ENCODE measurements around the gene TUBB1.

Gene TUBB1

DNA sequence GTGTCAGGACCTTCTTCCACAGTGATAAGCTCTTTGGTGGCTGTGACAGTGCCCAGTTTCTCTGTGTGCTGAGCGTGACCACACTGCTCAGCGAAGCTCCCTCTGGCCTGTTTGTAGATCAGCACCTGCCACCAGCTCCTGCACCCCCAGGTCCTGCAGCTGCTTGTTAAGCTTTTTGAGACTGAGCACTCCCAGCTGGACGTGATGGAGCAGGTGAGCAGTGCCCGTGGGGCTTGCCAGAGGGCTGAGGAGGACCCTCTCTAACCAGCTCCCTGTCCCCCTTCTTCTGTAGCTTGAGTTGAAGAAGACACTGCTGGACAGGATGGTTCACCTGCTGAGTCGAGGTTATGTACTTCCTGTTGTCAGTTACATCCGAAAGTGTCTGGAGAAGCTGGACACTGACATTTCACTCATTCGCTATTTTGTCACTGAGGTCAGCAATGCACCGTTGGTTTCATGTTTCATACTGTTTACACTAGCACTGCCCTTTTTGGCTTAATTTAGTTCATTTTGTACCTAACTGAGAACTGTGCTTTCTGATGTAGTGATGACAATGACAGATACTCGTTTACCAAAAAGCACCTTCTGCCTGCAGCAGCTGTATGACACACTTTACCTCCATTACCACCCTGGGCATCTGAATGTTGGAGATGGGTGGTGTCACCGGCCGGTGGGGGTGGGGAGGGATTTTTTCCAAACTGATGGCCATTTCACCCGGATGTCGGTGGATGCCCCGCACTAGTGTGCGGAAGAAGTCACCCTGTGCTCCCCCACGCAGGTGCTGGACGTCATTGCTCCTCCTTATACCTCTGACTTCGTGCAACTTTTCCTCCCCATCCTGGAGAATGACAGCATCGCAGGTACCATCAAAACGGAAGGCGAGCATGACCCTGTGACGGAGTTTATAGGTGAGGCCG is 25.6 kb upstream of the TUBB1 start:
- H3K4me1 ChIP-seq (ENCODE audit: control insufficient read depth, insufficient read depth, low read length) = no peaks in the 10 kb centered on the region
- no peak overlapping the region for H3K4me3 ChIP-seq (ENCODE audit: low read depth, low read length)
- ChIA-PET CTCF (interaction anchor here (0.7 kb wide), 1 partner anchor 759 kb away, joined by 3 read pairs; no protein-coding TSS in a partner anchor), POLR2A (interaction anchor here (0.6 to 2.0 kb wide), 2 partner anchors 38 to 513 kb away, joined by 6 to 7 read pairs; partner anchors contain the start of gene ATP5F1E)
- H3K9me3 ChIP-seq (ENCODE audit: control insufficient read depth, insufficient read depth, low read depth, low read length) = no peaks in the 10 kb centered on the region
- no peak for TF ChIP-seq ZNF221 (tag by site-specific recombination; IDR thresholded peaks at IDR 0.05; ENCODE audit: borderline replicate concordance)
- TF ChIP-seq, protein P1, sequence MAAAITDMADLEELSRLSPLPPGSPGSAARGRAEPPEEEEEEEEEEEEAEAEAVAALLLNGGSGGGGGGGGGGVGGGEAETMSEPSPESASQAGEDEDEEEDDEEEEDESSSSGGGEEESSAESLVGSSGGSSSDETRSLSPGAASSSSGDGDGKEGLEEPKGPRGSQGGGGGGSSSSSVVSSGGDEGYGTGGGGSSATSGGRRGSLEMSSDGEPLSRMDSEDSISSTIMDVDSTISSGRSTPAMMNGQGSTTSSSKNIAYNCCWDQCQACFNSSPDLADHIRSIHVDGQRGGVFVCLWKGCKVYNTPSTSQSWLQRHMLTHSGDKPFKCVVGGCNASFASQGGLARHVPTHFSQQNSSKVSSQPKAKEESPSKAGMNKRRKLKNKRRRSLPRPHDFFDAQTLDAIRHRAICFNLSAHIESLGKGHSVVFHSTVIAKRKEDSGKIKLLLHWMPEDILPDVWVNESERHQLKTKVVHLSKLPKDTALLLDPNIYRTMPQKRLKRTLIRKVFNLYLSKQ (tag by site-specific recombination; IDR thresholded peaks at IDR 0.05; ENCODE audit: borderline replicate concordance) = no peak
- no peak for TF ChIP-seq ZNF202 (tag by site-specific recombination; IDR thresholded peaks at IDR 0.05; ENCODE audit: borderline replicate concordance)
- TF ChIP-seq GLIS2 (tag by site-specific recombination; IDR thresholded peaks at IDR 0.05) = no peak
- TF ChIP-seq, protein P2, sequence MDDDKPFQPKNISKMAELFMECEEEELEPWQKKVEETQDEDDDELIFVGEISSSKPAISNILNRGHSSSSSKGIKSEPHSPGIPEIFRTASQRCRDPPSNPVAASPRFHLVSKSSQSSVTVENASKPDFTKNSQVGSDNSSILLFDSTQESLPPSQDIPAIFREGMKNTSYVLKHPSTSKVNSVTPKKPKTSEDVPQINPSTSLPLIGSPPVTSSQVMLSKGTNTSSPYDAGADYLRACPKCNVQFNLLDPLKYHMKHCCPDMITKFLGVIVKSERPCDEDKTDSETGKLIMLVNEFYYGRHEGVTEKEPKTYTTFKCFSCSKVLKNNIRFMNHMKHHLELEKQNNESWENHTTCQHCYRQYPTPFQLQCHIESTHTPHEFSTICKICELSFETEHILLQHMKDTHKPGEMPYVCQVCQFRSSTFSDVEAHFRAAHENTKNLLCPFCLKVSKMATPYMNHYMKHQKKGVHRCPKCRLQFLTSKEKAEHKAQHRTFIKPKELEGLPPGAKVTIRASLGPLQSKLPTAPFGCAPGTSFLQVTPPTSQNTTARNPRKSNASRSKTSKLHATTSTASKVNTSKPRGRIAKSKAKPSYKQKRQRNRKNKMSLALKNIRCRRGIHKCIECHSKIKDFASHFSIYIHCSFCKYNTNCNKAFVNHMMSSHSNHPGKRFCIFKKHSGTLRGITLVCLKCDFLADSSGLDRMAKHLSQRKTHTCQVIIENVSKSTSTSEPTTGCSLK (tag by site-specific recombination; IDR thresholded peaks at IDR 0.05) = no peak
- no peak for TF ChIP-seq BCL11B (tag by site-specific recombination; IDR thresholded peaks at IDR 0.05; ENCODE audit: low read depth)
- peaks cover 27 to 92% of the 10 kb centered on the region in 2 experiments for H3K36me3 ChIP-seq (ENCODE audit: control insufficient read depth in 2 of 2, insufficient read depth in 1 of 2, low read length in 2 of 2)
- H3K27ac ChIP-seq (ENCODE audit: extremely low read depth, low read depth, low read length) = no peak overlapping the region

DNA sequence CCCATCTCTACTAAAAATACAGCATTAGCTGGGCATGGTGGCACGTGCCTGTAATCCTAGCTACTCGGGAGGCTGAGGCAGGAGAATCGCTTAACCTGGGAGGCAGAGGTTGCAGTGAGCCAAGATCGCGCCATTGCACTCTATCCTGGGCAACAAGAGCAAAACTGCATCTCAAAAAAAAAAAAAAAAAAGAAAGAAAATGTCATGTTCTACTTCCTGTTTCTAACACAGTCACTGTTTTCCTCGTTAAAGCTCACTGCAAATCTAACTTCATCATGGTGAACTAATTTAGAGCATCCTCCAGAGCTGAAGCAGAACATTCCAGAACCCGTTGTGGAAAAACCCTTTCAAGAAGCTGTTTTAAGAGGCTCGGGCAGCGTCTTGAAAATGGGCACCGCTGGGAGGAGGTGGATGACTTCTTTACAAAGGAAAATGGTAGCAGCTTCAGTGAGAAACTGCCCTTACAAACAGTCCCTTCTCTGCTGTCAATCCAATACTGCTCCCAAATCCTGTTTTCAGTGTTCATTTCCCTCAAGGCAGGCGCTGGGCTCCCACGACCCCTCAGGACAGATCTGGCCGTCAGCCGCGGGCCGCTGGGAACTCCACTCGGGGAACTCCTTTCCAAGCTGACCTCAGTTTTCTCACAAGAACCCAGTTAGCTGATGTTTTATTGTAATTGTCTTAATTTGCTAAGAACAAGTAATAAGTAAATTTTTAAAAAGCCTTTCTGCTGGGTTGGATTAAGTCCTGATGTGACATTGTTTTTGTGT is 24.7 kb upstream of the TUBB1 start:
- CTCF ChIA-PET = no interaction called here
- TF ChIP-seq ZNF112 (tag by site-specific recombination; IDR thresholded peaks at IDR 0.05) = no peak
- no peak for TF ChIP-seq ZNF776 (tag by site-specific recombination; IDR thresholded peaks at IDR 0.05; ENCODE audit: borderline replicate concordance)
- TF ChIP-seq, protein P3, sequence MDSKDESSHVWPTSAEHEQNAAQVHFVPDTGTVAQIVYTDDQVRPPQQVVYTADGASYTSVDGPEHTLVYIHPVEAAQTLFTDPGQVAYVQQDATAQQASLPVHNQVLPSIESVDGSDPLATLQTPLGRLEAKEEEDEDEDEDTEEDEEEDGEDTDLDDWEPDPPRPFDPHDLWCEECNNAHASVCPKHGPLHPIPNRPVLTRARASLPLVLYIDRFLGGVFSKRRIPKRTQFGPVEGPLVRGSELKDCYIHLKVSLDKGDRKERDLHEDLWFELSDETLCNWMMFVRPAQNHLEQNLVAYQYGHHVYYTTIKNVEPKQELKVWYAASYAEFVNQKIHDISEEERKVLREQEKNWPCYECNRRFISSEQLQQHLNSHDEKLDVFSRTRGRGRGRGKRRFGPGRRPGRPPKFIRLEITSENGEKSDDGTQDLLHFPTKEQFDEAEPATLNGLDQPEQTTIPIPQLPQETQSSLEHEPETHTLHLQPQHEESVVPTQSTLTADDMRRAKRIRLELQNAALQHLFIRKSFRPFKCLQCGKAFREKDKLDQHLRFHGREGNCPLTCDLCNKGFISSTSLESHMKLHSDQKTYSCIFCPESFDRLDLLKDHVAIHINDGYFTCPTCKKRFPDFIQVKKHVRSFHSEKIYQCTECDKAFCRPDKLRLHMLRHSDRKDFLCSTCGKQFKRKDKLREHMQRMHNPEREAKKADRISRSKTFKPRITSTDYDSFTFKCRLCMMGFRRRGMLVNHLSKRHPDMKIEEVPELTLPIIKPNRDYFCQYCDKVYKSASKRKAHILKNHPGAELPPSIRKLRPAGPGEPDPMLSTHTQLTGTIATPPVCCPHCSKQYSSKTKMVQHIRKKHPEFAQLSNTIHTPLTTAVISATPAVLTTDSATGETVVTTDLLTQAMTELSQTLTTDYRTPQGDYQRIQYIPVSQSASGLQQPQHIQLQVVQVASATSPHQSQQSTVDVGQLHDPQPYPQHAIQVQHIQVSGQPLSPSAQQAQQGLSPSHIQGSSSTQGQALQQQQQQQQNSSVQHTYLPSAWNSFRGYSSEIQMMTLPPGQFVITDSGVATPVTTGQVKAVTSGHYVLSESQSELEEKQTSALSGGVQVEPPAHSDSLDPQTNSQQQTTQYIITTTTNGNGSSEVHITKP (tag by site-specific recombination; IDR thresholded peaks at IDR 0.05) = no peak
- TF ChIP-seq WT1 (tag by site-specific recombination; IDR thresholded peaks at IDR 0.05) = no peak
- TF ChIP-seq, protein P4, sequence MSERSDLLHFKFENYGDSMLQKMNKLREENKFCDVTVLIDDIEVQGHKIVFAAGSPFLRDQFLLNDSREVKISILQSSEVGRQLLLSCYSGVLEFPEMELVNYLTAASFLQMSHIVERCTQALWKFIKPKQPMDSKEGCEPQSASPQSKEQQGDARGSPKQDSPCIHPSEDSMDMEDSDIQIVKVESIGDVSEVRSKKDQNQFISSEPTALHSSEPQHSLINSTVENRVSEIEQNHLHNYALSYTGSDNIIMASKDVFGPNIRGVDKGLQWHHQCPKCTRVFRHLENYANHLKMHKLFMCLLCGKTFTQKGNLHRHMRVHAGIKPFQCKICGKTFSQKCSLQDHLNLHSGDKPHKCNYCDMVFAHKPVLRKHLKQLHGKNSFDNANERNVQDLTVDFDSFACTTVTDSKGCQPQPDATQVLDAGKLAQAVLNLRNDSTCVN (tag by site-specific recombination; optimal IDR thresholded peaks at IDR 0.05) = no peak
- TF ChIP-seq, protein P5, sequence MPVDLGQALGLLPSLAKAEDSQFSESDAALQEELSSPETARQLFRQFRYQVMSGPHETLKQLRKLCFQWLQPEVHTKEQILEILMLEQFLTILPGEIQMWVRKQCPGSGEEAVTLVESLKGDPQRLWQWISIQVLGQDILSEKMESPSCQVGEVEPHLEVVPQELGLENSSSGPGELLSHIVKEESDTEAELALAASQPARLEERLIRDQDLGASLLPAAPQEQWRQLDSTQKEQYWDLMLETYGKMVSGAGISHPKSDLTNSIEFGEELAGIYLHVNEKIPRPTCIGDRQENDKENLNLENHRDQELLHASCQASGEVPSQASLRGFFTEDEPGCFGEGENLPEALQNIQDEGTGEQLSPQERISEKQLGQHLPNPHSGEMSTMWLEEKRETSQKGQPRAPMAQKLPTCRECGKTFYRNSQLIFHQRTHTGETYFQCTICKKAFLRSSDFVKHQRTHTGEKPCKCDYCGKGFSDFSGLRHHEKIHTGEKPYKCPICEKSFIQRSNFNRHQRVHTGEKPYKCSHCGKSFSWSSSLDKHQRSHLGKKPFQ (tag by site-specific recombination; IDR thresholded peaks at IDR 0.05) = no peak
- no peak for TF ChIP-seq EGR2 (tag by site-specific recombination; IDR thresholded peaks at IDR 0.05; ENCODE audit: low read depth)
- no peak for TF ChIP-seq ZNF548 (tag by site-specific recombination; IDR thresholded peaks at IDR 0.05)
- TF ChIP-seq ZNF184 (tag by site-specific recombination; IDR thresholded peaks at IDR 0.05) = no peak
- no peak for TF ChIP-seq ZNF133 (tag by site-specific recombination; IDR thresholded peaks at IDR 0.05)
- TF ChIP-seq ZIC2 (tag by site-specific recombination; IDR thresholded peaks at IDR 0.05) = no peak
- TF ChIP-seq, protein P6, sequence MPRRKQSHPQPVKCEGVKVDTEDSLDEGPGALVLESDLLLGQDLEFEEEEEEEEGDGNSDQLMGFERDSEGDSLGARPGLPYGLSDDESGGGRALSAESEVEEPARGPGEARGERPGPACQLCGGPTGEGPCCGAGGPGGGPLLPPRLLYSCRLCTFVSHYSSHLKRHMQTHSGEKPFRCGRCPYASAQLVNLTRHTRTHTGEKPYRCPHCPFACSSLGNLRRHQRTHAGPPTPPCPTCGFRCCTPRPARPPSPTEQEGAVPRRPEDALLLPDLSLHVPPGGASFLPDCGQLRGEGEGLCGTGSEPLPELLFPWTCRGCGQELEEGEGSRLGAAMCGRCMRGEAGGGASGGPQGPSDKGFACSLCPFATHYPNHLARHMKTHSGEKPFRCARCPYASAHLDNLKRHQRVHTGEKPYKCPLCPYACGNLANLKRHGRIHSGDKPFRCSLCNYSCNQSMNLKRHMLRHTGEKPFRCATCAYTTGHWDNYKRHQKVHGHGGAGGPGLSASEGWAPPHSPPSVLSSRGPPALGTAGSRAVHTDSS (tag by site-specific recombination; IDR thresholded peaks at IDR 0.05) = no peak
- no peak for TF ChIP-seq ZBTB1 (tag by site-specific recombination; IDR thresholded peaks at IDR 0.05)

More for the DNA sequence above, 24.7 kb upstream of the TUBB1 start:
- Histone ChIP-seq H3K27ac (ENCODE audit: extremely low read depth, low read depth, low read length) (no peak overlapping the region), H3K4me1 (ENCODE audit: control insufficient read depth, insufficient read depth, low read length) (no peaks in the 10 kb centered on the region), H3K4me3 (ENCODE audit: low read depth, low read length) (no peak overlapping the region), H3K9me3 (ENCODE audit: control insufficient read depth, insufficient read depth, low read depth, low read length) (no peaks in the 10 kb centered on the region), H3K36me3 (ENCODE audit: control insufficient read depth in 2 of 2, insufficient read depth in 1 of 2, low read length in 2 of 2) (peaks cover 27 to 86% of the 10 kb centered on the region in 2 experiments)
- POLR2A ChIA-PET = interaction anchor here (2.0 kb wide), 1 partner anchor 37 kb away, joined by 7 read pairs; the partner anchor contains the start of gene ATP5F1E
